IMR-90 (cell line): Measurements from ENCODE around the gene LUC7L. TPM values are rescaled to one million over a fixed set of nuclear protein-coding genes. Genes with fewer than 3 reads are reported as not detected.

Source experiments
- ATAC-seq: fragments of 200-7000 bp; cut with Tn5 transposase; 2 replicates; pipeline ENCODE4 v1.9.1; 2020; ENCODE audit warnings: low read depth, mild to moderate bottlenecking, moderate library complexity
- BruUV-seq: library from RNA; stranded (reverse); fragments of 400-500 nt; replicated peaks from 2 replicates; lab custom pipeline; 2021; lab: Mats Ljungman, UMichigan
- CTCF ChIA-PET: fragments of 300-600 bp; formaldehyde crosslinking; extraction: SDS; loops from one replicate; lab custom pipeline; 2021; ENCODE audit warnings: antibody characterized with exemption; lab: Yijun Ruan, JAX
- POLR2A ChIA-PET: fragments of 300-600 bp; sonication (Branson Sonifier 250); formaldehyde crosslinking; loops from one replicate; lab custom pipeline; 2022; ENCODE audit warnings: antibody characterized with exemption; ENCODE audit not compliant: unreplicated experiment; lab: Charles Lee
- DNase-seq: peaks from one replicate; pipeline ENCODE4 v3.0.0; 2013
- H2AFZ ChIP-seq: replicated peaks from 2 replicates; pipeline ENCODE3; 2013; ENCODE audit warnings: low read length, mild to moderate bottlenecking; ENCODE audit not compliant: poor library complexity
- H2AK5ac ChIP-seq: 2 replicates; pipeline ENCODE4 v1.6.1; 2013; ENCODE audit warnings: low read depth, low read length, inconsistent platforms
- H2AK9ac ChIP-seq: replicated peaks from 2 replicates; pipeline ENCODE3; 2013; ENCODE audit warnings: mild to moderate bottlenecking, low read depth, low read length, moderate library complexity; ENCODE audit not compliant: poor library complexity
- H2BK120ac ChIP-seq: 2 replicates; pipeline ENCODE4 v1.6.1; 2013; ENCODE audit warnings: low read depth, low read length, inconsistent platforms
- H2BK15ac ChIP-seq: 3 replicates; pipeline ENCODE4 v1.6.1; 2013; ENCODE audit warnings: low read depth, low read length, inconsistent platforms
- H2BK20ac ChIP-seq: 2 replicates; pipeline ENCODE4 v1.6.1; 2013; ENCODE audit warnings: low read depth, mild to moderate bottlenecking, inconsistent platforms, low read length, moderate library complexity
- H2BK5ac ChIP-seq: 2 replicates; pipeline ENCODE4 v1.6.1; 2013; ENCODE audit warnings: mild to moderate bottlenecking, low read depth, low read length, inconsistent platforms; ENCODE audit not compliant: poor library complexity, severe bottlenecking
- H3K14ac ChIP-seq: replicated peaks from 2 replicates; pipeline ENCODE4 v1.6.1; 2013; ENCODE audit warnings: low read depth, low read length, inconsistent platforms
- H3K18ac ChIP-seq: 2 replicates; pipeline ENCODE4 v1.6.1; 2013; ENCODE audit warnings: low read depth, low read length, control low read depth
- H3K23ac ChIP-seq: 2 replicates; pipeline ENCODE4 v1.6.1; 2013; ENCODE audit warnings: low read depth, low read length, inconsistent platforms
- H3K27ac ChIP-seq: 2 replicates; pipeline ENCODE4 v1.5.1; 2013; ENCODE audit warnings: mild to moderate bottlenecking, control low read depth, low read length; ENCODE audit not compliant: insufficient read depth
- H3K27me3 ChIP-seq: 2 replicates; pipeline ENCODE4 v1.6.1; 2013; ENCODE audit warnings: low read length; ENCODE audit not compliant: control insufficient read depth, insufficient read depth
- H3K36me3 ChIP-seq: 2 replicates; pipeline ENCODE4 v1.6.1; 2013; ENCODE audit warnings: low read length, mixed read lengths; ENCODE audit not compliant: control insufficient read depth, insufficient read depth
- H3K4ac ChIP-seq: 2 replicates; pipeline ENCODE4 v1.6.1; 2013; ENCODE audit warnings: low read depth, low read length, inconsistent platforms
- H3K4me1 ChIP-seq: 2 replicates; pipeline ENCODE4 v1.6.1; 2013; ENCODE audit warnings: low read length, mixed read lengths; ENCODE audit not compliant: control insufficient read depth, insufficient read depth
- H3K4me2 ChIP-seq: 2 replicates; pipeline ENCODE4 v1.6.1; 2013; ENCODE audit warnings: low read depth, mild to moderate bottlenecking, control low read depth, low read length, moderate library complexity
- H3K4me3 ChIP-seq: 2 replicates; pipeline ENCODE4 v1.5.1; 2013; ENCODE audit warnings: low read depth, mild to moderate bottlenecking, control low read depth, low read length, moderate library complexity; ENCODE audit not compliant: insufficient read depth
- H3K56ac ChIP-seq: 2 replicates; pipeline ENCODE4 v1.6.1; 2013; ENCODE audit warnings: low read length, inconsistent platforms; ENCODE audit not compliant: insufficient read depth; ENCODE audit errors: extremely low read depth
- H3K79me1 ChIP-seq, 2 experiments: 2 replicates each; pipeline ENCODE4 v1.6.1; 2013; ENCODE audit warnings: low read length in 2 of 2, inconsistent platforms in 1 of 2, low read depth in 1 of 2
- H3K9ac ChIP-seq: 2 replicates; pipeline ENCODE4 v1.6.1; 2013; ENCODE audit warnings: low read depth, low read length, control low read depth
- H3K9me1 ChIP-seq: 2 replicates; pipeline ENCODE4 v1.6.1; 2013; ENCODE audit warnings: low read length, inconsistent platforms; ENCODE audit not compliant: insufficient read depth
- H3K9me3 ChIP-seq: 2 replicates; pipeline ENCODE4 v1.6.1; 2013; ENCODE audit warnings: low read length; ENCODE audit not compliant: control insufficient read depth, insufficient read depth
- H4K20me1 ChIP-seq: 2 replicates; pipeline ENCODE4 v1.6.1; 2013; ENCODE audit warnings: low read length, inconsistent platforms; ENCODE audit not compliant: insufficient read depth
- H4K5ac ChIP-seq: 2 replicates; pipeline ENCODE4 v1.6.1; 2013; ENCODE audit warnings: mild to moderate bottlenecking, low read depth, low read length, control low read depth
- H4K8ac ChIP-seq, 2 experiments: 2 replicates each; pipeline ENCODE4 v1.6.1; 2013; ENCODE audit warnings: low read depth in 2 of 2, low read length in 2 of 2, control low read depth in 1 of 2, inconsistent platforms in 1 of 2
- H4K91ac ChIP-seq: 2 replicates; pipeline ENCODE4 v1.6.1; 2013; ENCODE audit warnings: low read depth, low read length, inconsistent platforms; ENCODE audit not compliant: insufficient read depth
- BHLHE40 ChIP-seq: fragments of 150-350 bp; IDR thresholded peaks from 2 replicates; pipeline ENCODE4 v1.6.1; 2016; ENCODE audit warnings: mild to moderate bottlenecking, low read depth, low read length
- CEBPB ChIP-seq: IDR thresholded peaks from 2 replicates; pipeline ENCODE4 v1.6.1; 2012; ENCODE audit warnings: low read depth, low read length, improper control_type of control experiment
- MAFK ChIP-seq: IDR thresholded peaks from 2 replicates; pipeline ENCODE4 v1.6.1; 2012; ENCODE audit warnings: low read depth, low read length, improper control_type of control experiment
- NFE2L2 ChIP-seq: fragments of 150-350 bp; IDR thresholded peaks from 2 replicates; pipeline ENCODE4 v1.6.1; 2016; ENCODE audit warnings: low read depth, mild to moderate bottlenecking, low read length
- RCOR1 ChIP-seq: IDR thresholded peaks from 2 replicates; pipeline ENCODE4 v1.6.1; 2012; ENCODE audit warnings: mild to moderate bottlenecking, low read length, improper control_type of control experiment; ENCODE audit not compliant: insufficient replicate concordance
- SMC3 ChIP-seq: fragments of 150-350 bp; IDR thresholded peaks from 2 replicates; pipeline ENCODE4 v1.6.1; 2016; ENCODE audit warnings: low read depth, mild to moderate bottlenecking, antibody characterized with exemption, low read length, moderate library complexity
- WGBS, 2 experiments: methylation state at CpG; one replicate each; pipeline versions ENCODE4 v1.1.5 to v1.1.7; 2013; ENCODE audit warnings: missing lambda C conversion rate in 2 of 2; ENCODE audit not compliant: insufficient read length in 1 of 2; ENCODE audit errors: extremely low coverage in 2 of 2; 5-methylcytosine and 5-hydroxymethylcytosine counted together
- dilution Hi-C: fragments of 300-500 bp; cut with HindIII; formaldehyde crosslinking; loops from one replicate; pipeline ENCODE4 v1.14.3; 2018; ENCODE audit warnings: low sequenced_read_pairs; ENCODE audit not compliant: unreplicated experiment
- in situ Hi-C: fragments of 300-500 bp; cut with MboI; formaldehyde crosslinking; loops from 3 replicates; pipeline ENCODE4 v1.14.3; 2019; ENCODE audit warnings: low sequenced_read_pairs, inconsistent platforms, mixed read lengths
- intact Hi-C: fragments of 100-400 bp; cut with micrococcal nuclease; formaldehyde crosslinking; loops from 2 replicates; pipeline ENCODE4 v1.10.0; 2022
- polyA plus RNA-seq, 3 experiments: library from polyadenylated mRNA; depleted of rRNA; stranded (reverse); fragments of >200 nt; gene quantifications; 2 replicates each; pipeline ENCODE4 v1.2.3, GENCODE V29; 2012; ENCODE audit warnings: low replicate concordance in 1 of 3
- total RNA-seq: library from RNA; depleted of rRNA; stranded (reverse); fragments of >200 nt; gene quantifications from 2 replicates; pipeline ENCODE4 v1.2.3, GENCODE V29; 2012
- TF ChIP-seq, protein P1 (sequence below): fragments of 150-350 bp; IDR thresholded peaks from 2 replicates; pipeline ENCODE4 v1.6.1; 2017; ENCODE audit warnings: mild to moderate bottlenecking, antibody characterized with exemption, low read length, low read depth
- TF ChIP-seq, protein P2 (sequence below): conservative IDR thresholded peaks from 2 replicates; pipeline ENCODE4 v1.5.1; 2012; ENCODE audit warnings: mild to moderate bottlenecking, low read depth, low read length, improper control_type of control experiment
- TF ChIP-seq, protein P3 (sequence below): fragments of 150-350 bp; IDR thresholded peaks from 2 replicates; pipeline ENCODE4 v1.6.1; 2016; ENCODE audit warnings: low read depth, mild to moderate bottlenecking, low read length, moderate library complexity, borderline replicate concordance

LUC7L gene
- total and polyA plus RNA-seq, 2 of the 4 experiments (the other 2 are of a cell fraction) = 21.5 to 55.6 TPM

- 49% methylated on average over 4 of the region's 6 CpGs; no CpG with 5 or more reads in 1 of the 2 experiments for WGBS, 2 experiments
- intact Hi-C loops = no loop called here
- in situ Hi-C loops = no loop called here
- POLR2A ChIA-PET = no interaction called here
- H3K4me3 ChIP-seq = no peak overlapping the region
- peak; percentile 44 for ATAC-seq
- H3K9me3 ChIP-seq = no peaks in the 10 kb centered on the region
- no peak overlapping the region for H2BK5ac ChIP-seq
- no peak overlapping the region for H3K4me2 ChIP-seq
- H3K36me3 ChIP-seq = no peaks in the 10 kb centered on the region
- TF ChIP-seq, protein P1, sequence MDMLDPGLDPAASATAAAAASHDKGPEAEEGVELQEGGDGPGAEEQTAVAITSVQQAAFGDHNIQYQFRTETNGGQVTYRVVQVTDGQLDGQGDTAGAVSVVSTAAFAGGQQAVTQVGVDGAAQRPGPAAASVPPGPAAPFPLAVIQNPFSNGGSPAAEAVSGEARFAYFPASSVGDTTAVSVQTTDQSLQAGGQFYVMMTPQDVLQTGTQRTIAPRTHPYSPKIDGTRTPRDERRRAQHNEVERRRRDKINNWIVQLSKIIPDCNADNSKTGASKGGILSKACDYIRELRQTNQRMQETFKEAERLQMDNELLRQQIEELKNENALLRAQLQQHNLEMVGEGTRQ = no peak
- TF ChIP-seq, protein P2, sequence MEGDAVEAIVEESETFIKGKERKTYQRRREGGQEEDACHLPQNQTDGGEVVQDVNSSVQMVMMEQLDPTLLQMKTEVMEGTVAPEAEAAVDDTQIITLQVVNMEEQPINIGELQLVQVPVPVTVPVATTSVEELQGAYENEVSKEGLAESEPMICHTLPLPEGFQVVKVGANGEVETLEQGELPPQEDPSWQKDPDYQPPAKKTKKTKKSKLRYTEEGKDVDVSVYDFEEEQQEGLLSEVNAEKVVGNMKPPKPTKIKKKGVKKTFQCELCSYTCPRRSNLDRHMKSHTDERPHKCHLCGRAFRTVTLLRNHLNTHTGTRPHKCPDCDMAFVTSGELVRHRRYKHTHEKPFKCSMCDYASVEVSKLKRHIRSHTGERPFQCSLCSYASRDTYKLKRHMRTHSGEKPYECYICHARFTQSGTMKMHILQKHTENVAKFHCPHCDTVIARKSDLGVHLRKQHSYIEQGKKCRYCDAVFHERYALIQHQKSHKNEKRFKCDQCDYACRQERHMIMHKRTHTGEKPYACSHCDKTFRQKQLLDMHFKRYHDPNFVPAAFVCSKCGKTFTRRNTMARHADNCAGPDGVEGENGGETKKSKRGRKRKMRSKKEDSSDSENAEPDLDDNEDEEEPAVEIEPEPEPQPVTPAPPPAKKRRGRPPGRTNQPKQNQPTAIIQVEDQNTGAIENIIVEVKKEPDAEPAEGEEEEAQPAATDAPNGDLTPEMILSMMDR = no peak
- TF ChIP-seq NFE2L2 (no peak), SMC3 (no peak), RCOR1 (no peak), MAFK (no peak), BHLHE40 (no peak), CEBPB (no peak)
- TF ChIP-seq, protein P3, sequence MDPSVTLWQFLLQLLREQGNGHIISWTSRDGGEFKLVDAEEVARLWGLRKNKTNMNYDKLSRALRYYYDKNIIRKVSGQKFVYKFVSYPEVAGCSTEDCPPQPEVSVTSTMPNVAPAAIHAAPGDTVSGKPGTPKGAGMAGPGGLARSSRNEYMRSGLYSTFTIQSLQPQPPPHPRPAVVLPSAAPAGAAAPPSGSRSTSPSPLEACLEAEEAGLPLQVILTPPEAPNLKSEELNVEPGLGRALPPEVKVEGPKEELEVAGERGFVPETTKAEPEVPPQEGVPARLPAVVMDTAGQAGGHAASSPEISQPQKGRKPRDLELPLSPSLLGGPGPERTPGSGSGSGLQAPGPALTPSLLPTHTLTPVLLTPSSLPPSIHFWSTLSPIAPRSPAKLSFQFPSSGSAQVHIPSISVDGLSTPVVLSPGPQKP = no peak
- no peak overlapping the region for H3K23ac ChIP-seq
- no peak overlapping the region for H2BK120ac ChIP-seq
- H2AK9ac ChIP-seq = peak overlapping the region; percentile 61
- no peak overlapping the region for H3K14ac ChIP-seq
- H2AFZ ChIP-seq = peak overlapping the region; percentile 71
- H4K5ac ChIP-seq = no peak overlapping the region
- H4K20me1 ChIP-seq = no peaks in the 10 kb centered on the region
- H2AK5ac ChIP-seq = no peak overlapping the region
- no peaks in the 10 kb centered on the region for H3K79me1 ChIP-seq
- H3K56ac ChIP-seq = no peak overlapping the region
- H3K9me1 ChIP-seq = no peaks in the 10 kb centered on the region
- H3K18ac ChIP-seq = no peak overlapping the region
- H3K4ac ChIP-seq = no peak overlapping the region
- H2BK15ac ChIP-seq = no peak overlapping the region
- H3K9ac ChIP-seq = no peak overlapping the region
- DNase-seq = no peak
- no peak overlapping the region for H3K27ac ChIP-seq
- no peak overlapping the region for H2BK20ac ChIP-seq
- H4K8ac ChIP-seq = 0 out of 4 replicates have a peak overlapping the region, but pooled peaks of 1 of the 2 experiments have one; percentile 11
- no TSS peak for BruUV-seq
- H3K27me3 ChIP-seq = no peaks in the 10 kb centered on the region
- CTCF ChIA-PET = no interaction called here
- no peaks in the 10 kb centered on the region; the same call in 1 of the 2 replicates for H3K4me1 ChIP-seq
- dilution Hi-C loops = no loop called here
- H4K91ac ChIP-seq = no peak overlapping the region
These were observed 85.8 kb downstream of the LUC7L start for GRCh38 chr16:143456-143855.
